Heart left ventricle (tissue), 16 donors: Measurements from ENCODE around the gene HOXA1. TPM values are rescaled to one million over a fixed set of nuclear protein-coding genes. Genes with fewer than 3 reads are reported as not detected.

Experiments used
- ATAC-seq, 4 donors: fragments of 200-7000 bp; cut with Tn5 transposase; one replicate each; pipeline ENCODE4 v1.9.1; 2020 to 2022; ENCODE audit warnings: moderate library complexity in 4 of 4, mild to moderate bottlenecking in 3 of 4, moderate number of reproducible peaks in 1 of 4
- DNase-seq, 5 donors: peaks; one replicate each; pipeline ENCODE4 v3.0.0-alpha.2; 2020
- H3K27ac ChIP-seq, 12 donors: fragments of 200-600 bp; sonication (generic) in 4 of 12; one replicate each; pipeline versions ENCODE4 v1.5.0 to v1.8.0; 2016 to 2022; ENCODE audit warnings: mild to moderate bottlenecking in 2 of 12
- H3K27me3 ChIP-seq, 9 donors: fragments of 200-600 bp; sonication (generic) in 2 of 9; one replicate each; pipeline versions ENCODE4 v1.5.1 to v1.8.0; 2016 to 2022; ENCODE audit warnings: mild to moderate bottlenecking in 3 of 9
- H3K36me3 ChIP-seq, 9 donors: fragments of 200-600 bp; sonication (generic) in 2 of 9; one replicate each; pipeline versions ENCODE4 v1.5.0 to v1.8.0; 2018 to 2022; ENCODE audit warnings: mild to moderate bottlenecking in 2 of 9
- H3K4me1 ChIP-seq, 12 donors: fragments of 200-600 bp; sonication (generic) in 4 of 12; one replicate each; pipeline versions ENCODE4 v1.5.0 to v1.8.0; 2016 to 2022; ENCODE audit warnings: mild to moderate bottlenecking in 3 of 12
- H3K4me3 ChIP-seq, 12 donors: fragments of 200-600 bp; sonication (generic) in 4 of 12; one replicate each; pipeline versions ENCODE4 v1.5.0 to v1.8.0; 2017 to 2022; ENCODE audit warnings: mild to moderate bottlenecking in 9 of 12, moderate library complexity in 4 of 12
- H3K9me3 ChIP-seq, 12 donors: fragments of 200-600 bp; sonication (generic) in 4 of 12; one replicate each; pipeline versions ENCODE4 v1.5.0 to v1.8.0; 2016 to 2022; ENCODE audit warnings: mild to moderate bottlenecking in 1 of 12
- POLR2A ChIP-seq, 2 donors: fragments of 450-650 bp; IDR thresholded peaks; one replicate each; pipeline ENCODE4 v1.6.1; 2017; ENCODE audit warnings: antibody characterized with exemption in 2 of 2, mild to moderate bottlenecking in 2 of 2, moderate library complexity in 2 of 2
- WGBS, 4 donors: extraction: QIAGEN DNeasy Blood & Tissue Kit in 2 of 4; methylation state at CpG; one replicate each; pipeline versions ENCODE4 v1.1.5 to v1.1.7; 2013 to 2018; 5-methylcytosine and 5-hydroxymethylcytosine counted together
- intact Hi-C, 10 donors: fragments of 100-400 bp; cut with DNase I; formaldehyde crosslinking; loops; one replicate each; pipeline versions ENCODE4 v1.11.1 to v1.14.2; 2022
- polyA plus RNA-seq, 2 donors: library from polyadenylated mRNA; stranded (reverse); fragments of 200-250 nt; gene quantifications; one replicate each; pipeline ENCODE4 v1.2.3, GENCODE V29; 2013
- total RNA-seq, 9 donors: library from RNA; depleted of rRNA in 2 of 9; stranded (reverse); fragments of >200 nt in 2 of 9; fragmentation: NEBNext Ultra II Directional in 3 of 9; extraction: Animal tissue kit (Norgen Biotek cat#: 25700) in 3 of 9; gene quantifications; one replicate each; pipeline versions ENCODE4 v1.1.0 to v1.2.4, GENCODE V29; 2016 to 2023
- TF ChIP-seq, protein P1 (sequence below), 12 donors: fragments of 200-600 bp; sonication (generic) in 4 of 12; IDR thresholded peaks; one replicate each; pipeline versions ENCODE4 v1.5.0 to v1.8.0; 2018 to 2022; ENCODE audit warnings: antibody characterized with exemption in 12 of 12, mild to moderate bottlenecking in 5 of 12
- donor health status: ischemic (EF 13 %, LVEDD 7.1; RV severe dilation, severe dysfunction).
- donor health status: healthy with polysubstance abuse.
- donor health status: DM: no; HTN: yes; CAD: no.
- donor health status: DM: no; HTN: no; CAD: no.
- donor health status: ischemic (EF 25% LVEDD 6.9; RV normal size, moderate dysfunction).
- donor health status: ischemic (EF 25% LVEDD 5.7; RV mildly dilated, moderate dysfunction).
- donor health status: healthy.
- donor health status: DM: yes; HTN: yes; CAD: no.
- donor health status: ischemic (EF 35%, LVEDD 5.7; RV mildly dilated, moderate dysfunction).
- donor health status: nonischemic (EF 11% LVEDD 7.7; RV severe dilation, severe dysfunction).
- donor health status: DM: yes; HTN: yes; CAD: no.
- donor health status: PGD.
- donor health status: ischemic (EF 29% LVEDD 5.4; RV normal size, mild dysfunction).
- donor health status: nonischemic (EF 23%, LVEDD 6.1; RV moderate dilation, normal function).

HOXA1 gene
- total and polyA plus RNA-seq, 11 donors, result 0.07 to 0.66 (median 0.36) TPM; not detected in 7

DNA sequence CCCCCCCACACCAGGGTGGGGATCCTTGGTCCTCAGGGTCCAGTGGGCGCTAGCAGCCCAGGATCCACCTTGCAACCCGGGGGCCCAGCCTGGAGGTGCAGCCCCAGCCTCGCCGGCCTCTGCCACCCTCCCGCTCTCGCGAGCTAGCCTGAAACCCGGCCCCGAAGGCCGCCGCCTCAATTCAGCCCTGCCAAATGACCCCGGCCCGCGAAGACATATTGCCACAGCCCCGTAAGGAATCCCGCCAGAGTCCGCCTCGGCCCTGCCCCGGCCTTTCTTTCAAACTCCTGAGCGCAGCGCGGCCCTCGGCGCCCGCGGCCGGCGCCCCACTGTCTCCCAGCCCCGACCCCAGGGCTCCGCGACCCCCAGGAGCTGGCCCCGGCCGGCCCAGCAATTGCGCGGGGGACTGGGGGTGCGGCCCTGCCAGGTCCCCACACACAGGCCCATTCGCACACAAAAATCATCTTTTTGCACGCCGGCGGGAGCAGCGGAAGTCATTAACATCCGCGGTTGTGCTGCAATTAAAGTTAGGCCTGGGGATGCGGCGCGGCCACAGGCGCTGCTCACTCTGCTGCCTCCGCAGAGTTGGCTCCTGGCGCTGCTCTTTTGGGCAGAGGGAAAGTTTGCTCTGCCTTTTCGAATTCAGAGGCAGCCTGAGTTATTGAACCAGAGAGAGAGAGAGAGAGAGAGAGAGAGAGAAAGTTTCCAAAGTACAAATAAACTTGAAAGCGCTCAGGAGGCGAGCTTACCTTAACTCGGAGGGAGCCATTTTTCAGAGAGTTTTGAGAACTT is 43.7 kb upstream of the HOXA1 start:
- no peak overlapping the region for H3K4me3 ChIP-seq
- no peak for ATAC-seq
- WGBS, 4 donors, result 19 to 49% (median 24%) methylated on average over 37 to 53 of the region's 53 CpGs
- H3K27ac ChIP-seq, result peak overlapping the region in 1 of 12 donors; percentile 60
- peak in 1 of 5 donors; percentile 59 for DNase-seq
- peaks cover 51 to 100% (median 95%) of the 10 kb centered on the region in 9 donors for H3K27me3 ChIP-seq
- H3K9me3 ChIP-seq, result no peaks in the 10 kb centered on the region
- peaks cover 0 to 30% (median 6%) of the 10 kb centered on the region in 12 donors for H3K4me1 ChIP-seq
- no peak for TF ChIP-seq POLR2A (IDR thresholded peaks at IDR 0.05)
- TF ChIP-seq, protein P1, sequence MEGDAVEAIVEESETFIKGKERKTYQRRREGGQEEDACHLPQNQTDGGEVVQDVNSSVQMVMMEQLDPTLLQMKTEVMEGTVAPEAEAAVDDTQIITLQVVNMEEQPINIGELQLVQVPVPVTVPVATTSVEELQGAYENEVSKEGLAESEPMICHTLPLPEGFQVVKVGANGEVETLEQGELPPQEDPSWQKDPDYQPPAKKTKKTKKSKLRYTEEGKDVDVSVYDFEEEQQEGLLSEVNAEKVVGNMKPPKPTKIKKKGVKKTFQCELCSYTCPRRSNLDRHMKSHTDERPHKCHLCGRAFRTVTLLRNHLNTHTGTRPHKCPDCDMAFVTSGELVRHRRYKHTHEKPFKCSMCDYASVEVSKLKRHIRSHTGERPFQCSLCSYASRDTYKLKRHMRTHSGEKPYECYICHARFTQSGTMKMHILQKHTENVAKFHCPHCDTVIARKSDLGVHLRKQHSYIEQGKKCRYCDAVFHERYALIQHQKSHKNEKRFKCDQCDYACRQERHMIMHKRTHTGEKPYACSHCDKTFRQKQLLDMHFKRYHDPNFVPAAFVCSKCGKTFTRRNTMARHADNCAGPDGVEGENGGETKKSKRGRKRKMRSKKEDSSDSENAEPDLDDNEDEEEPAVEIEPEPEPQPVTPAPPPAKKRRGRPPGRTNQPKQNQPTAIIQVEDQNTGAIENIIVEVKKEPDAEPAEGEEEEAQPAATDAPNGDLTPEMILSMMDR (IDR thresholded peaks at IDR 0.05), result no peak
- intact Hi-C loops, result loop anchor here in 3 of 10 donors (5.0 kb wide), 3 partner anchors 282 to 457 kb away; no protein-coding TSS in a partner anchor
- H3K36me3 ChIP-seq, result no peaks in the 10 kb centered on the region

DNA sequence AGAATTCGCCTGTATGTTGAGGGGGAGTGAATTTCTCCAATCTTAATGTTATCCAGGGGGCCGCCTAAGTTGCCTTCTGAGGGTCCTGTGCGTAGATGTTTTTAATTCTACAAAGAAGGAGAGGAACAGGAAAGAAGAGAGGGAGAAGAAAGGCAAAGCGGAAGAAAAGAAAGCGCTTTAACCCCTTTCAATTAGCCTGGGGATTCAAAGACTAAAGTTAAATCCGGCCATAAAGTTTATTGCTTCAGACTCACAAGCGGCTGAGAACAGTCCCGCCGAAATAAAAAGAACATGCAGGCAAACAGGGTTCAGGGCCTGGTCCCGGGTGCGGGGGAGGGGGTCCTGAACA is 43.2 kb upstream of the HOXA1 start:
- H3K4me3 ChIP-seq, result no peak overlapping the region
- TF ChIP-seq, protein P1 (IDR thresholded peaks at IDR 0.05), result no peak
- TF ChIP-seq POLR2A (IDR thresholded peaks at IDR 0.05), result no peak
- H3K27ac ChIP-seq, result peak overlapping the region in 1 of 12 donors; percentile 60

GRCh38 chr7:27138472-27138871 is 42.7 kb upstream of the HOXA1 start:
- intact Hi-C loops, result no loop called here
- ATAC-seq (no peak), DNase-seq (no peak)
- Histone ChIP-seq H3K9me3 (no peaks in the 10 kb centered on the region), H3K4me1 (peaks cover 0 to 23% (median 6%) of the 10 kb centered on the region in 12 donors), H3K4me3 (no peak overlapping the region), H3K36me3 (no peaks in the 10 kb centered on the region), H3K27ac (peak overlapping the region in 1 of 12 donors; percentile 34), H3K27me3 (peaks cover 41 to 100% (median 95%) of the 10 kb centered on the region in 9 donors)
- no peak for TF ChIP-seq POLR2A (IDR thresholded peaks at IDR 0.05)
- TF ChIP-seq, protein P1 (IDR thresholded peaks at IDR 0.05), result no peak
- WGBS, 4 donors, result 34 to 73% (median 70%) methylated on average over 1 of the region's 1 CpG

More for the DNA sequence above, 43.2 kb upstream of the HOXA1 start:
- H3K9me3 ChIP-seq, result no peaks in the 10 kb centered on the region
- ATAC-seq, result no peak
- H3K36me3 ChIP-seq, result no peaks in the 10 kb centered on the region
- H3K27me3 ChIP-seq, result peaks cover 46 to 100% (median 95%) of the 10 kb centered on the region in 9 donors
- intact Hi-C loops, result no loop called here
- WGBS, 4 donors, result 26 to 51% (median 36%) methylated on average over 11 of the region's 11 CpGs
- DNase-seq, result no peak
- peaks cover 0 to 27% (median 6%) of the 10 kb centered on the region in 12 donors for H3K4me1 ChIP-seq

GRCh38 chr7:27137640-27138315 is 42.0 kb upstream of the HOXA1 start:
- WGBS, 4 donors, result 45 to 68% (median 55%) methylated on average over 2 of the region's 2 CpGs
- Histone ChIP-seq H3K4me1 (peaks cover 0 to 16% (median 3%) of the 10 kb centered on the region in 12 donors), H3K9me3 (no peaks in the 10 kb centered on the region), H3K36me3 (no peaks in the 10 kb centered on the region), H3K27me3 (peaks cover 36 to 100% (median 95%) of the 10 kb centered on the region in 9 donors), H3K4me3 (no peak overlapping the region), H3K27ac (peak overlapping the region in 1 of 12 donors; percentile 60)
- intact Hi-C loops, result no loop called here
- DNase-seq, result no peak
- ATAC-seq, result no peak
- TF ChIP-seq, protein P1 (IDR thresholded peaks at IDR 0.05), result no peak
